HG02840 (cell line): ENCODE results near the gene HYOU1.
"Not testable (repeated sequence)": the region's sequence is repeated elsewhere in the genome, so short reads cannot be mapped to it uniquely, and the experiment has no call there.

ENCODE experiments used
- ATAC-seq: cut with Tn5 transposase; IDR thresholded peaks from one replicate; pipeline ENCODE4 v1.9.1; 2021; ENCODE audit warnings: mild to moderate bottlenecking, moderate library complexity, moderate number of reproducible peaks; ENCODE audit not compliant: unreplicated experiment, low FRiP score

The HYOU1 gene

DNA sequence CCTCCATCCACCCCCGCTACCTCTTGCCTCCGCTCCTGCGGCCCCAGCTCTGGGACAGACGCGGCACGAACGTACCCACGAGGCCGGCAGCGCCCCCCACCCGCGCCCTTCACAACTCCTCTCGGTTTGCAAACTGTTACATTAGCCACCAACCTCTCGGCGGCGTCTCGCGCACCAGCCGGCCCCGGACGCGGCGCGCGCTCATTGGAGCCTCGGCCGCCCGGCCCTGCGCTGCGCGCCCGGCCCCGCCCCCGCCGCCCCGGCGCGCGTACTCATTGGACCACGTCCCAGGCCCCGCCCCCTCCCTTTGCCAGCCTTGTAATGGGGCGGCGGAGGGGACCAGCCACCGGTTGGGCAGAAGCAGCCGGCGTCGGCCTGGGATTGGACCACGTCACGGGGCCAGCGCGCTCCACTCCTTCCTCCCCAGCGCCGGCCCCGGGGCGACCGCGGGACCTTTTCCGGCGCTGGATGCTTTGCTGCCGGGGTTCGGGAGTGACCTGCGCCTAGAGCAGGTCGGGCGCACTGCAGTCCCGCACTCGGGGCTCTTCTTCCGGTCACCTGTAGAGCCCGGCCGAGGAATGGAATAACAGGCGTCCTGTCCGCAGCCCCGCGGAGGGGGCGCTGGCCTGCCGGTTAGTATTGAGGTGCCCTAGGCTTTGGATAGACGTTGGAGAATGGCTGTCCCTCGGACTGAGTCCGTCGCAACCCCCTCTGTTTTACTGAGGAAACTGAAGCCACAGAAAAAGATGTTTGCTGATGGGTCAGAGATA is at the start of gene HYOU1:
HYOU1 (minus strand) TSS at position 206 of the 770 bp plus-strand sequence. CDS start 1,045 bp downstream, outside the sequence.
- peak; percentile 86 for ATAC-seq

DNA sequence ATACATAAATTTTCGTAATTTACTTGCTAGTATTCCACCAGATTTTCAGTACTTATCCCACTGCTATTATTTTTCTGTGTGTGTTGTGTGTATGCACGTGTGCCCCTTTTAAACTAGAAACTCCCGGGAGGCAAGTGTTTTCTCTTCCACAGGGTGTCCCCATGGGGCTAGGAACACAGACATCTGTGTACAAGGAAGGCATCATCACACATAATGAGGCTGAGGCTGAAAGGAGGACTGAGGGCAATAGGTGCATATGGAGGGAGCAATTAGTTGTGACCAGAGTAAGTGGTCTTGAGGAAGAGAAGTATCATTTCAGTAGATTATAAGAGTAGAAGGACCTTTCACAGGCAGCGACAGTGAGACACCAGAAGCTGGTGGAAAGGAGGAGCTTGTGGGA is 46.8 kb upstream of the HYOU1 start:
- no peak for ATAC-seq

GRCh38 chr11:119103161-119103664 is 46.2 kb upstream of the HYOU1 start:
- not testable (repeated sequence) for ATAC-seq

DNA sequence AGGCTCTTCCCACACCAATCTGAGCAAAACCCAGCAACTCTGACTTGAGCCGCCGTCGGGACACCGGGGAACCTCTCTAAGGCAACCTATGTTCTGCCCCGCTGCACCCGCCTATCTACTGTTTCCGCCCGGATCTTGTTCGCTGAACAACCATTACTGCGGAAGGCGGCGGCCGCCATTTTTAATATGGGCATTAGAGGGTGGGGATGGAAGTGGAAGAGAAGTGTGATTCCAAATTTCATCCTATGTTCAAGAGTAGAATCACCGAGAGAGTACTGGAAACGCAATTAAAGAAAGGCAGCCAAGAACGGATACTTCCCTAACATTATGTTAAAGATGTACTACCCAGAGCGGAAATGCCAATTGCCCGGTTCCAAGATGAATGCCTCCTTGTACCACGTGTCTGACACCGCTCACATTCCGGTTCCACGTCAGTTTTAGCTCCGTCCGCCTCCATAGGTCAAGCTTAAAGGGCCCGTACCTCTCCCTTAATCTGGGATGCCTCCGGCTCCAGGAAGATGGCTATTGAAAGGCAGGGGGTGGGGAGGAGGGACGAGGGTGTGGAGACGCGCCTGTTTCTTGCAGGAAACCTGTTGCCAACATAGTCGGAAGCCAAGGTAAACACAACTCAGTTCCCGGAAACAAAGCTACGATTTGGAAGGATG is 44.9 kb upstream of the HYOU1 start, which contains the start of gene DPAGT1:
DPAGT1 (minus strand) TSS at position 95 of the 665 bp plus-strand sequence. CDS start 198 bp downstream, outside the sequence.
- peak; percentile 85 for ATAC-seq

GRCh38 chr11:119100994-119101758 is 44.2 kb upstream of the HYOU1 start:
- ATAC-seq: no peak

DNA sequence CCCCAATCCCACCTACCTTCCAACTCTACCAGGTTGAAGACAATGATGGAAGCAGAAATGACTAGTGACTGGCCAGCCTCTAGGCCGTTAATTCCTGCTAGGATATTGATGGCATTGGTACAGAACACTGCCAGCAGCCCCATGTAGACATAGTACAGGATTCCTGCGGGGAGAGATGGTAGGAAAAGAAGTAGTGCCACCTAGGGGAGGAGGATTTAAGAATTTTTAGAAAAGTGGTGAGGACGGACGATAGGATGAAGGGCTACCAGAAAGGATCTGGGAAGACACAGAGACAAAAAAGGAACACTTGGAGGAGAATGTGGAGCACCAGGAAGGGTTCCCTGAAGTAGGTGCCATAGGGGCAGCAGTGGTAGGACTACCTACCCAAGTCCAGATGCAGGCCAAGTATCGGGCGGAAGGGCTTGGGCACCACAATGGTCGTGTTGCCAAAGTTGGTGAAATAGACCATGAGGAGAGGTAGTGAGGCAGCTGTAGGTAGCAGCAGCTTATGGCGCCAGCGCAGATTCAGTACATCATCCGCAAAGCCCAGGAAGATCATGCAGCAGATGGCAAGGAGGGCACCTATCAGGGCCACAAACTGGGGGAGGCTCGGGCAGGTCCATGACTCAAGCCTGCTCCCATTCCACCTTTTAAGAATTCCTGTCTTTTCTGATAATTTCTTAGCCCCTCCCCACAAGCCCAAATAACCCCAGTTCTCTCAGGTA is 43.4 kb upstream of the HYOU1 start:
- ATAC-seq: no peak

DNA sequence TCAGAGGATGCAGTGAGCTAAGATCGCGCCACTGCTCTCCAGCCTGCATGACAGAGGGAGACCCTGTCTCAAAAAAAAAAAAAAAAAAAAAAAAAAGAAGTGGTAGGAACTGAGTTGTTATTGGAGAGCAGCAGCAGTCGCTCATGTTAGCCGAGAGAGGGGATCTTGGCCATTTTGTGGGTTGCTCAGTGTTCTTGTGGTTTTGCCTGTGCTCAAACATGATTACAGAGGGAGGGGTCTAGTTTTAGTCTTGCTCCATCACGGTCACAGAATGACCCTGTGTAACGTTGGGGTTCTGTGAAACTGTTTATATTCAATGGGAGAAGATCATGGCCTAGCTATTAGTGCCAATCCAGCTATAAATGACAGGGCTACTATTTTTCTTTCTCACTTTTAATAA is 42.7 kb upstream of the HYOU1 start:
- ATAC-seq: no peak

DNA sequence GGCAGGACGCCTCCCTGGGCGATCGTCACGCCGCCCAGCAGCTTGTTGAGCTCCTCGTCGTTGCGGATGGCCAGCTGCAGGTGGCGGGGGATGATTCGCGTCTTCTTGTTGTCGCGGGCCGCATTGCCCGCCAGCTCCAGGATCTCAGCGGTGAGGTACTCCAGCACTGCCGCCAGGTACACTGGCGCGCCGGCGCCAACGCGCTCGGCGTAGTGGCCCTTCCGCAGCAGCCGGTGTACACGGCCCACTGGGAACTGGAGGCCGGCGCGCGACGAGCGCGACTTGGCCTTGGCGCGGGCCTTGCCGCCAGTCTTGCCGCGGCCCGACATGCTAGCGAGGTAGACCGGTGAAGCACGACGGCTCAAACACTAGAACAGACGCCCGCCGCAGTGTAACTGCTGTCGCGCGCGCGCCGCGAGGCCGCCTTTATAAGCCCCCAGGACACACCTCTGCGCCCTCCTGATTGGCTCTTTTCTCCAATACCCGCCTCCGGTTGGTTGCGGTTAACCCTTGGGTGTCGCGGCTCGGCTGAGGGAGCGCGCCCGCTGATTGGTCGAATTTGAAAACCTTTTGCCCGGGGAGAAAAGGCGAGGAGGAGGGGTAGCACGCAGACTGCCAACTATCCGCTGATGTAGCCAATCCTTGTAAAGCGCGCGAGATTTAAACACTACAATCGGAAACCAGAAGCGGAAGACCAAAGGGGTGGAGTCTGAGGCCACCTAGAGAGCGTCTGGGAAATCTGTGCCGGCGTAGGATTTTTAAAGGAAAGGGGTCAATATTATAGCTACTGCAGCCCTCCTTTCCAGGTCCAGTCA is 38.3 kb upstream of the HYOU1 start:
- ATAC-seq: peak; percentile 80

DNA sequence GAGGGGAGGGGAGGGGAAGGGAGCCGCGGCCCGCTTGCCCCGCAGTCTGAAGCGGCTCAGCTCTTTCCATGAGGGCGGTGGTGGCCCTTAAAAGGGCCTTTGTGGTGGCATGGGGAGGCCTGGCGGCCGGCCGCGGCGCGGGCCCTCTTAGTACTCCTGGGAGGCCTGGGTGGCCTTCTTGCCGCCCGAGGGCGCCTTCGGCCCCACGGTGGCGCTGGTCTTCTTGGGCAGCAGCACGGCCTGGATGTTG is 37.7 kb upstream of the HYOU1 start:
- peak; percentile 27 for ATAC-seq

- peak; percentile 6 for ATAC-seq
These were observed 37.2 kb upstream of the HYOU1 start for GRCh38 chr11:119093942-119094815.

- ATAC-seq: no peak
These were observed 36.2 kb upstream of the HYOU1 start for GRCh38 chr11:119092880-119093842.

- no peak for ATAC-seq
These were observed 35.2 kb upstream of the HYOU1 start for GRCh38 chr11:119091966-119092879.

DNA sequence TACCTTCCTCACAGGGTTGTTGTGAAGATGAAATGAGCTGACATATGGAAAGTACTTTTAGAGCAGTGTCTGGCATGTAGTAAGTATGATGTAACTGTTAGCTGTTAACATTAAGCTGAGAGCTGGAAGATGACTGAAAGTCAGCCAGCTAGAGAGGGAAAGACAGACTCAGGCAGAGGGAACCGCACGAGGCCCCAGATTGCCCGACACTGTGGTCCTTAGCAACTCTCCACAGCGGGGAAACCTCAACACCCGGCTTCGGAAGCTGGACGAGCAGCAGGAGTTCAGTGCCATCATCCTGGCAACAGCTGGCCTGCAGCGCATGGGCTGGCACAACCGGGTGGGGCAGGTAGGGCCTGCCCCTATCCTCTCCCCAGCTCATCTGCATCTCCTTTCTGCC is 34.2 kb upstream of the HYOU1 start:
- ATAC-seq: no peak

GRCh38 chr11:119089319-119089718 is 32.3 kb upstream of the HYOU1 start:
- ATAC-seq: no peak

GRCh38 chr11:119088406-119088805 is 31.4 kb upstream of the HYOU1 start:
- no peak for ATAC-seq

- no peak for ATAC-seq
These were observed 30.8 kb upstream of the HYOU1 start for GRCh38 chr11:119087747-119088241.
